Measurements from ENCODE around the gene SLC31A2.

DNA sequence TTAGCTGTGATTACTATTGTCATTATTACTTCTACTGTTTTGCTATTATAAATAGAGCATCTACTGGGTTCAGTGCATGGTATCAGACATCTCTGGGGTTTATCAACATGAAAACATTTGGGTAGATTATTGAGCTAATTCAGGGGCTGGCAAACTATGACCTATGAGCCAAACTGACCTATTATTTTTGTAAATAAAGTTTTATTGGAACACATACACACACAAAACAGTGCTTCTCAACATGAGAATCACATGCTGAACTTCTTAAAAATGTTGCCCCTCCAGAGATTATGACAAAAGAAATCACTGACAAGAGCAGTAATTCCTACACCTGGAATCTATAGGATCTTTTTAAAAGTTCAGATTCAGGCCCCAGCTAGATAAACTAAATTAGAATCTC is 30.4 kb downstream of the SLC31A2 start:
- TF ChIP-seq POLR2A (IDR thresholded peaks at IDR 0.05; ENCODE audit: low read length) (no peak), GATA1 (IDR thresholded peaks at IDR 0.05; ENCODE audit: low read depth, low read length) (no peak)
